Stomach (tissue), 9 donors: ENCODE results near the gene IPMK. TPM values are rescaled to one million over a fixed set of nuclear protein-coding genes. Genes with fewer than 3 reads are reported as not detected.
"Not testable (repeated sequence)": the region's sequence is repeated elsewhere in the genome, so short reads cannot be mapped to it uniquely, and the experiment has no call there.

ENCODE experiments used
- DNase-seq, 2 donors: peaks; one replicate each; pipeline versions ENCODE4 v3.0.0 to v3.0.0-alpha.2; 2013 to 2019
- H3K27ac ChIP-seq, 5 donors: fragments of 200-600 bp in 4 of 5; sonication (generic) in 4 of 5; one replicate each; pipeline ENCODE4 v1.5.1; 2013 to 2019; ENCODE audit warnings: mild to moderate bottlenecking in 1 of 5, moderate library complexity in 1 of 5
- H3K27me3 ChIP-seq, 3 donors: fragments of 200-600 bp; sonication (generic); one replicate each; pipeline ENCODE4 v1.5.1; 2017 to 2019; ENCODE audit warnings: mixed run types in 1 of 3
- H3K36me3 ChIP-seq, 4 donors: fragments of 200-600 bp; sonication (generic); 1 replicate in 3 of 4; 2 replicates in 1 of 4; pipeline ENCODE4 v1.5.1; 2016 to 2019
- H3K4me1 ChIP-seq, 4 donors: fragments of 200-600 bp; sonication (generic); one replicate each; pipeline ENCODE4 v1.5.1; 2016 to 2019
- H3K4me3 ChIP-seq, 4 donors: fragments of 200-600 bp; sonication (generic) in 3 of 4; one replicate each; pipeline ENCODE4 v1.5.1; 2016 to 2019; ENCODE audit warnings: mild to moderate bottlenecking in 1 of 4
- H3K9me3 ChIP-seq, 4 donors: fragments of 200-600 bp; sonication (generic); one replicate each; pipeline ENCODE4 v1.5.1; 2016 to 2019
- CTCF ChIP-seq, 7 experiments: fragments of 450-650 bp in 4 of 7; fragments of 200-600 bp in 3 of 7; sonication (generic) in 3 of 7; IDR thresholded peaks; one replicate each; pipeline ENCODE4 v1.5.1; 2016 to 2019; ENCODE audit warnings: antibody characterized with exemption in 7 of 7, control low read depth in 2 of 7, mild to moderate bottlenecking in 1 of 7
- EP300 ChIP-seq: sonication (generic); formaldehyde crosslinking; IDR thresholded peaks from one replicate; pipeline ENCODE4 v1.6.1; 2017; ENCODE audit warnings: antibody characterized with exemption
- POLR2A ChIP-seq, 4 donors: fragments of 450-650 bp; IDR thresholded peaks; one replicate each; pipeline ENCODE4 v1.6.1; 2016; ENCODE audit warnings: antibody characterized with exemption in 4 of 4, control low read depth in 2 of 4, mild to moderate bottlenecking in 1 of 4, moderate library complexity in 1 of 4
- POLR2AphosphoS5 ChIP-seq, 3 donors: sonication (generic); formaldehyde crosslinking; IDR thresholded peaks; one replicate each; pipeline ENCODE4 v1.6.1; 2016; ENCODE audit warnings: antibody characterized with exemption in 3 of 3
- WGBS, 5 donors: extraction: QIAGEN DNeasy Blood & Tissue Kit in 3 of 5; methylation state at CpG; one replicate each; pipeline versions ENCODE4 v1.1.5 to v1.1.7; 2013 to 2018; 5-methylcytosine and 5-hydroxymethylcytosine counted together
- intact Hi-C: fragments of 100-400 bp; cut with DNase I; formaldehyde crosslinking; loops from one replicate; pipeline ENCODE4 v1.15.1; 2023; ENCODE audit warnings: low total_unique reads
- polyA plus RNA-seq, 3 donors: library from polyadenylated mRNA; stranded (reverse); fragments of 200-250 nt; gene quantifications; one replicate each; pipeline ENCODE4 v1.2.3, GENCODE V29; 2013
- total RNA-seq, 5 donors: library from RNA; depleted of rRNA; stranded (reverse); fragments of >200 nt; gene quantifications; one replicate each; pipeline versions ENCODE4 v1.1.0 to v1.2.3, GENCODE V29; 2014 to 2016
- donor health status: healthy with polysubstance abuse.
- donor health status: Bipolar disorder and iron deficiency.
- donor health status: healthy.

The IPMK gene
- total and polyA plus RNA-seq, 8 donors: 1.8 to 15.6 (median 4.1) TPM; not detected in 1

- no peak for TF ChIP-seq POLR2AphosphoS5 (IDR thresholded peaks at IDR 0.05)
- TF ChIP-seq CTCF (IDR thresholded peaks at IDR 0.05): no peak
- intact Hi-C loops: no loop called here
- H3K36me3 ChIP-seq: no peaks in the 10 kb centered on the region
- no peak overlapping the region for H3K4me3 ChIP-seq
- no peak overlapping the region for H3K27ac ChIP-seq
- H3K4me1 ChIP-seq: peaks cover 0 to 10% (median 0%) of the 10 kb centered on the region in 4 donors
- no peaks in the 10 kb centered on the region for H3K9me3 ChIP-seq
- H3K27me3 ChIP-seq: no peaks in the 10 kb centered on the region
- no peak for DNase-seq
- WGBS, 5 donors: 0 to 98% (median 50%) methylated on average over 1 of the region's 1 CpG
Observed at GRCh38 chr10:58254644-58255043, 13.1 kb downstream of the IPMK start.

- TF ChIP-seq POLR2AphosphoS5 (IDR thresholded peaks at IDR 0.05): no peak
- TF ChIP-seq POLR2A (IDR thresholded peaks at IDR 0.05): no peak
- TF ChIP-seq EP300: no peak
- TF ChIP-seq CTCF (IDR thresholded peaks at IDR 0.05): no peak
- Histone ChIP-seq H3K27me3 (no peaks in the 10 kb centered on the region), H3K4me3 (no peak overlapping the region), H3K4me1 (peaks cover 0 to 10% (median 0%) of the 10 kb centered on the region in 4 donors), H3K36me3 (no peaks in the 10 kb centered on the region), H3K27ac (no peak overlapping the region), H3K9me3 (no peaks in the 10 kb centered on the region)
- WGBS, 5 donors: 73 to 98% (median 87%) methylated on average over 4 of the region's 4 CpGs
- intact Hi-C loops: no loop called here
- no peak for DNase-seq
Observed at GRCh38 chr10:58253184-58253583, 14.5 kb downstream of the IPMK start.

- H3K4me3 ChIP-seq, H3K27ac ChIP-seq, DNase-seq, intact Hi-C loops, H3K27me3 ChIP-seq, H3K36me3 ChIP-seq: not testable (repeated sequence)
- Histone ChIP-seq H3K9me3 (peaks cover 0 to 16% (median 0%) of the 10 kb centered on the region in 4 donors), H3K4me1 (peaks cover 0 to 13% (median 2%) of the 10 kb centered on the region in 4 donors)
- WGBS, 5 donors: 66 to 93% (median 88%) methylated on average over 3 of the region's 3 CpGs
Observed at GRCh38 chr10:58244666-58245065, 23.0 kb downstream of the IPMK start.

- H3K27ac ChIP-seq, H3K27me3 ChIP-seq, intact Hi-C loops, H3K36me3 ChIP-seq, H3K4me3 ChIP-seq, DNase-seq: not testable (repeated sequence)
- Histone ChIP-seq H3K4me1 (peaks cover 0 to 17% (median 5%) of the 10 kb centered on the region in 4 donors), H3K9me3 (peaks cover 0 to 16% (median 0%) of the 10 kb centered on the region in 4 donors)
- WGBS, 5 donors: 81 to 99% (median 92%) methylated on average over 14 to 24 of the region's 28 CpGs
Observed at GRCh38 chr10:58244242-58244641, 23.5 kb downstream of the IPMK start.

GRCh38 chr10:58243801-58244200, 23.9 kb downstream of the IPMK start:
- H3K36me3 ChIP-seq, DNase-seq, H3K4me3 ChIP-seq, H3K27ac ChIP-seq, intact Hi-C loops, H3K27me3 ChIP-seq: not testable (repeated sequence)
- Histone ChIP-seq H3K9me3 (peaks cover 0 to 16% (median 0%) of the 10 kb centered on the region in 4 donors), H3K4me1 (peaks cover 0 to 22% (median 9%) of the 10 kb centered on the region in 4 donors)
- WGBS, 5 donors: 94 to 100% (median 97%) methylated on average over 4 to 31 of the region's 31 CpGs

GRCh38 chr10:58243269-58243668, 24.4 kb downstream of the IPMK start:
- no peak overlapping the region for H3K27ac ChIP-seq
- no peak overlapping the region for H3K4me3 ChIP-seq
- no peak for DNase-seq
- 98 to 99% (median 98%) methylated on average over 17 to 18 of the region's 18 CpGs for WGBS, 5 donors
- TF ChIP-seq EP300: no peak
- TF ChIP-seq POLR2A (IDR thresholded peaks at IDR 0.05): no peak
- no peak for TF ChIP-seq CTCF (IDR thresholded peaks at IDR 0.05)
- no peak for TF ChIP-seq POLR2AphosphoS5 (IDR thresholded peaks at IDR 0.05)
- H3K9me3 ChIP-seq: peaks cover 0 to 16% (median 0%) of the 10 kb centered on the region in 4 donors
- peaks cover 0 to 27% (median 11%) of the 10 kb centered on the region in 4 donors for H3K4me1 ChIP-seq
- H3K36me3 ChIP-seq: peaks cover 0 to 3% (median 0%) of the 10 kb centered on the region in 4 donors
- intact Hi-C loops: no loop called here
- H3K27me3 ChIP-seq: no peaks in the 10 kb centered on the region
